ENCODE measurements around the gene CSTB.

GRCh38 chr21:43767984-43768867 is 7.9 kb downstream of the CSTB start:
- TF ChIP-seq CTCF (IDR thresholded peaks at IDR 0.05) (no peak), EP300 (IDR thresholded peaks at IDR 0.05) (no peak)

Measured in tibial nerve (tissue), 4 donors.